ENCODE results near the gene MRNIP.

The MRNIP gene

GRCh38 chr5:179802950-179803562 is 55.6 kb downstream of the MRNIP start:
- TF ChIP-seq PATZ1 (CRISPR knock-in tag; IDR thresholded peaks at IDR 0.05; ENCODE audit: borderline replicate concordance) (no peak), ARNTL (CRISPR knock-in tag; IDR thresholded peaks at IDR 0.05; ENCODE audit: borderline replicate concordance, low read depth) (no peak), PPARA (CRISPR knock-in tag; IDR thresholded peaks at IDR 0.05; ENCODE audit: borderline replicate concordance) (no peak), ISL1 (CRISPR knock-in tag; IDR thresholded peaks at IDR 0.05) (no peak), ZFP30 (CRISPR knock-in tag; IDR thresholded peaks at IDR 0.05) (no peak), POU6F1 (CRISPR knock-in tag; IDR thresholded peaks at IDR 0.05; ENCODE audit: borderline replicate concordance, low read depth) (no peak), TCF4 (CRISPR knock-in tag; IDR thresholded peaks at IDR 0.05; ENCODE audit: borderline replicate concordance) (no peak), SNAI2 (CRISPR knock-in tag; IDR thresholded peaks at IDR 0.05) (no peak), RARB (CRISPR knock-in tag; IDR thresholded peaks at IDR 0.05) (no peak), CSDC2 (CRISPR knock-in tag; IDR thresholded peaks at IDR 0.05) (no peak)
- no peak for ATAC-seq

- ATAC-seq = no peak
- TF ChIP-seq ARNTL (CRISPR knock-in tag; IDR thresholded peaks at IDR 0.05; ENCODE audit: borderline replicate concordance, low read depth) (no peak), POU6F1 (CRISPR knock-in tag; IDR thresholded peaks at IDR 0.05; ENCODE audit: borderline replicate concordance, low read depth) (no peak), TSHZ2 (CRISPR knock-in tag; IDR thresholded peaks at IDR 0.05) (no peak), ZFP3 (CRISPR knock-in tag; IDR thresholded peaks at IDR 0.05) (no peak), ZNF70 (CRISPR knock-in tag; IDR thresholded peaks at IDR 0.05) (no peak), CREB5 (CRISPR knock-in tag; IDR thresholded peaks at IDR 0.05; ENCODE audit: low read depth) (no peak), PATZ1 (CRISPR knock-in tag; IDR thresholded peaks at IDR 0.05; ENCODE audit: borderline replicate concordance) (no peak), BACH2 (CRISPR knock-in tag; IDR thresholded peaks at IDR 0.05; ENCODE audit: borderline replicate concordance) (no peak)
Observed at GRCh38 chr5:179802207-179802883, 56.3 kb downstream of the MRNIP start.
